WTC11 (cell line): Measurements from ENCODE around the gene NHLH2.

ENCODE experiments used
- ATF1 ChIP-seq: sonication (generic); formaldehyde crosslinking; IDR thresholded peaks from 2 replicates; pipeline ENCODE4 v1.8.1; 2023; ENCODE audit warnings: mild to moderate bottlenecking, moderate library complexity, missing genetic modification reagents
- CBFB ChIP-seq: sonication (generic); formaldehyde crosslinking; IDR thresholded peaks from 2 replicates; pipeline ENCODE4 v1.8.1; 2022; ENCODE audit warnings: mild to moderate bottlenecking, low read depth, missing genetic modification reagents
- CTCF ChIP-seq: fragments of 200-600 bp; IDR thresholded peaks from 2 replicates; pipeline ENCODE4 v1.8.0; 2022; ENCODE audit warnings: antibody characterized with exemption
- FOXK1 ChIP-seq: sonication (generic); formaldehyde crosslinking; IDR thresholded peaks from 2 replicates; pipeline ENCODE4 v1.8.0; 2022; ENCODE audit warnings: mild to moderate bottlenecking, moderate library complexity, missing genetic modification reagents
- GABPB1 ChIP-seq: sonication (generic); formaldehyde crosslinking; IDR thresholded peaks from 2 replicates; pipeline ENCODE4 v1.8.1; 2023; ENCODE audit warnings: mild to moderate bottlenecking, missing genetic modification reagents
- JUN ChIP-seq: sonication (generic); formaldehyde crosslinking; IDR thresholded peaks from 2 replicates; pipeline ENCODE4 v1.8.0; 2023; ENCODE audit warnings: mild to moderate bottlenecking, missing genetic modification reagents
- MXD4 ChIP-seq: fragments of 250-450 bp; sonication (Bioruptor Pico); IDR thresholded peaks from 2 replicates; pipeline ENCODE4 v1.8.0; 2021; ENCODE audit warnings: mild to moderate bottlenecking, moderate library complexity, borderline replicate concordance
- NR3C1 ChIP-seq: sonication (generic); formaldehyde crosslinking; conservative IDR thresholded peaks from 2 replicates; pipeline ENCODE4 v1.8.1; 2023; ENCODE audit warnings: low read depth, mild to moderate bottlenecking, missing genetic modification reagents
- PRDM15 ChIP-seq: sonication (generic); formaldehyde crosslinking; IDR thresholded peaks from 2 replicates; pipeline ENCODE4 v1.8.0; 2022; ENCODE audit warnings: missing genetic modification reagents
- TEAD4 ChIP-seq: sonication (generic); formaldehyde crosslinking; IDR thresholded peaks from 2 replicates; pipeline ENCODE4 v1.8.0; 2022; ENCODE audit warnings: mild to moderate bottlenecking, missing genetic modification reagents
- ZNF138 ChIP-seq: sonication (generic); formaldehyde crosslinking; conservative IDR thresholded peaks from 2 replicates; pipeline ENCODE4 v1.8.1; 2022; ENCODE audit warnings: mild to moderate bottlenecking, moderate library complexity, missing genetic modification reagents
- ZNF512 ChIP-seq: sonication (generic); formaldehyde crosslinking; IDR thresholded peaks from 2 replicates; pipeline ENCODE4 v1.8.1; 2022; ENCODE audit warnings: missing genetic modification reagents, borderline replicate concordance
- TF ChIP-seq, protein P1 (sequence below): sonication (generic); formaldehyde crosslinking; IDR thresholded peaks from 2 replicates; pipeline ENCODE4 v1.8.0; 2022; ENCODE audit warnings: mild to moderate bottlenecking, missing genetic modification reagents

- TF ChIP-seq ZNF138 (CRISPR knock-in tag) (no peak), CTCF (no peak), CBFB (CRISPR knock-in tag) (no peak), ZNF512 (CRISPR knock-in tag) (no peak), JUN (CRISPR knock-in tag) (no peak), PRDM15 (CRISPR knock-in tag) (no peak), FOXK1 (CRISPR knock-in tag) (no peak), TEAD4 (CRISPR knock-in tag) (no peak), MXD4 (no peak), GABPB1 (no peak), ATF1 (CRISPR knock-in tag) (no peak), NR3C1 (CRISPR knock-in tag) (no peak)
- TF ChIP-seq, protein P1, sequence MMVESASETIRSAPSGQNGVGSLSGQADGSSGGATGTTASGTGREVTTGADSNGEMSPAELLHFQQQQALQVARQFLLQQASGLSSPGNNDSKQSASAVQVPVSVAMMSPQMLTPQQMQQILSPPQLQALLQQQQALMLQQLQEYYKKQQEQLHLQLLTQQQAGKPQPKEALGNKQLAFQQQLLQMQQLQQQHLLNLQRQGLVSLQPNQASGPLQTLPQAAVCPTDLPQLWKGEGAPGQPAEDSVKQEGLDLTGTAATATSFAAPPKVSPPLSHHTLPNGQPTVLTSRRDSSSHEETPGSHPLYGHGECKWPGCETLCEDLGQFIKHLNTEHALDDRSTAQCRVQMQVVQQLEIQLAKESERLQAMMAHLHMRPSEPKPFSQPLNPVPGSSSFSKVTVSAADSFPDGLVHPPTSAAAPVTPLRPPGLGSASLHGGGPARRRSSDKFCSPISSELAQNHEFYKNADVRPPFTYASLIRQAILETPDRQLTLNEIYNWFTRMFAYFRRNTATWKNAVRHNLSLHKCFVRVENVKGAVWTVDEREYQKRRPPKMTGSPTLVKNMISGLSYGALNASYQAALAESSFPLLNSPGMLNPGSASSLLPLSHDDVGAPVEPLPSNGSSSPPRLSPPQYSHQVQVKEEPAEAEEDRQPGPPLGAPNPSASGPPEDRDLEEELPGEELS (CRISPR knock-in tag), result no peak
These were observed 30.3 kb downstream of the NHLH2 start for GRCh38 chr1:115810609-115811008.
